GM18507 (cell line): ENCODE data around the gene EPHB2.

Source experiments
- DNase-seq: peaks from one replicate; pipeline ENCODE4 v3.0.0; 2011; ENCODE audit warnings: low read depth; ENCODE audit not compliant: insufficient read length; ENCODE audit errors: extremely low spot score
- FAIRE-seq: peaks from 2 replicates; lab custom pipeline; 2011; peaks lifted over from hg19 to GRCh38; lab: Jason Lieb, UNC

EPHB2 gene

DNA sequence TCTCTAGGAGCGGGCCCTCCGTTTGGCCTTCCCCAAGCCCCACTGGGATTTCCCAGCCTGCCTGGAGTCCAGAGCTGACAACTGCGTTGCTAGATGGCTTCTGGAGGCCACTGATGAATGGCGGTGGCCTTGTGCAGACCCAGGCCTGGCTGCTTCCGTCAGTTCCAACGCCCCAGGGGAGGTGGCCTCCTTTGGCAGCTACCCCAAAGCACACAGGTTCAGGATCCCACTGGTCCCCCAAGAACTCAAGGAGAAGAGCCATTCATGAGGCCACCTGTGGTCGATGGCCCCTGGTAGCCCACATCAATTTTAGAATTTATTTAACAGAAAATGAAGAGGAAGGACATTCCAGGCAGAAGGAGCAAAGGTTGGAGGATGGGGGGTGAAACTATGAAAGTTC, 176.9 kb downstream of the EPHB2 start:
- DNase-seq (no peak), FAIRE-seq (no peak)

DNA sequence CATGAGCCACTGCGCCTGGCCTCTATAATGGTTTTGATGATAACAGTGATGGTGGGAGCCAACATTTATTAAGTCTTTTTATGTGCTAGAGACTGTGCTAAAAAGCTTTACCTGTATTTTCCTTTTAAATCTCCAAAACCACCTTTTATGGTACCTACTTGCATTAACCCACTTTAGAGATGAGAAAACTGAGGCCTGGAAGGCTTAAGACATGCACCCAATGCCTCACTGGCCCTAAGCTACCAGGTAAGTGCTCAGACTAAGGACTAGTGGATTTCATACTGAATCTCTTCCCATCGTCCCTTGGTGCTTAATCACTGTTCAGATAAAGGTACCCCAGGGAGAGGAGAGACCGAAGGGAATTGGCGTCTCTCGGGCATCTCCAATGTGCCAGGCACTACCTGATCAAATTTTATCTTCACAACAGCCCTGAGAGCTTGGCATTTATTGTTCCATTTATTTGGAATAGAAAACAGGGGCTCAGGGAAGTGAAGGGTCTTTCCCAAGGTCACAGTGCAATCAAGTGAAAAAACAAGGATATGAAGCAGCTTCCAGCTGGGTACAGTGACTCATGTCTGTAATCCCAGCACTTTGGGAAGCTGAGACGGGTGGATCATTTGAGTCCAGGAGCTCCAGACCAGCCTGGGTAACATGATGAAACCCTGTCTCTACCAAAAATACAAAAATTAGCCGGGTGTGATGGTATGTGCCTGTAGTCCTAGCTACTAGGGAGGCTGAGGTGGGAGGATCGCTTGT, 177.9 kb downstream of the EPHB2 start:
- DNase-seq (no peak), FAIRE-seq (no peak)

DNA sequence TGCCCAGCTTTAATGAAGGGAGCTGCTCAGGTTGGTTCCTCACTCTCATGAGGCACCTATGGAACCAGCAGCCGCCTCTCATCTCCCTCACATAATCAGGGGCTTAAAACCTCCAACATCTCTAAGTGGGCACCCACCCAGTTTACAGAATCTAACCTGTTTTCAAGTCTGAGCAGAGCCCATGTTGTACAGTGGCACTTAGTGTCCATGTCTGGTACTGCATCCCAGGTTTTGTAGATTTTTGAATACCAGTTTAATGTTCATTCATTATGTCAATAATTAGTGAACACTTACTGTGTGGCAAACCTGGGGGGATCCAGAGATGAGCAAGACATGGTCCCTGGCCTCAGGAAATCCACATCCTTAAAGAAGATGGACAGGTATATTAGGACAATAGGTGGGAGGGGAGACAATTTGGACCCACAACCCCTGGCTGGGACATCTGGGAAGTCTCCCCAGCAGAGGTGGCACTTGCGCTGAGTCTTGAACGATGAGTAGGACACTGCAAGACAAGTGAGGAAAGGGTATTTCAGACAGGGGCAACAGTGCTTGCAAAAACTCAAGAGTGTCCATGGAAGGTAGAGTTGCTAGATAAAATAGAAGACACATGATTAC, 178.7 kb downstream of the EPHB2 start:
- FAIRE-seq (peak; percentile 72), DNase-seq (no peak)

DNA sequence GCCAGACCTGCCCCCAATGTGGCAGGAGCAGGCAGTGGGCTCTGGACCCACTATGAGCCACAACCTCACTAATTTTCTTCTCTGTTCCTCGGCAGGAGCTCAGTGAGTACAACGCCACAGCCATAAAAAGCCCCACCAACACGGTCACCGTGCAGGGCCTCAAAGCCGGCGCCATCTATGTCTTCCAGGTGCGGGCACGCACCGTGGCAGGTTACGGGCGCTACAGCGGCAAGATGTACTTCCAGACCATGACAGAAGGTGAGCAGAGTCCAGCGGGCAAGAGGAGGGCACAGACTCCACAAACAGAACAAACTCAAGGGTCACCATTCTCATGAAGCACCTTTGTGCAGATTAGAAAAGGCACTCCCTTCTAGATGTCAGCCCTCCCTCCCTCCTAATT, 182.2 kb downstream of the EPHB2 start:
- FAIRE-seq (no peak), DNase-seq (no peak)

DNA sequence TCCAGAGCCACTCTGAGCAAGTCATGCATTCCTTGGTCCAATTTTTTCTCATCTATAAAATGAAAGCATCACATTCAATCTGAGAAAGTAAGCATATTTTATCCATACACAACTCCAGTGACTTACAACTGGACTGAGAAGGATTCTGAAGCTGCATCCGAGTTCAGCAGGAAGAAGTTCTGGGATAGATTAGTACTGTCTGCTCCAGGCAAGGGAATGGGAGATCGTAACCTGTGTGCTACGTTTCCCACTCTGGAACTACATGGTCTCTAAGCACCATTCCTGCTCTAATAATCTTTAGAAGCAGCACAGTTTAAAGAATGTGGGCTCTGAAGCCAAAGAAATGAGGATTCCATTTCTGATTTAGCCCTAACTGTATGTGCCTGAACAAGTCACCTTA, 182.7 kb downstream of the EPHB2 start:
- FAIRE-seq (no peak), DNase-seq (no peak)

DNA sequence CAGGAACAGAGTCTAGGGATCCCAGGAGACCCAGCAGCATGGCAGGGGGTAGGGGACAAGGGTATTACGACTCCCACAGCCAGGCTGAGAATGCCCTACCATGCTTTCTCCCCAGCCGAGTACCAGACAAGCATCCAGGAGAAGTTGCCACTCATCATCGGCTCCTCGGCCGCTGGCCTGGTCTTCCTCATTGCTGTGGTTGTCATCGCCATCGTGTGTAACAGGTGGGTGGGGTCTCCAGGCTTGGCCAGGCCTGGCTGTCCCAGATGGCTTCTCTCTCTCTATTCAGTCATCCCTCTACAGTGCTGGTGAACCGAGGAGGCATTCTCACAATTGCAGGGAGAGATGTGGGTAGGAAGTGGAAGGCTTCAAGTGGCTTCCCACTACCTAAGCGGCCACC, 184.7 kb downstream of the EPHB2 start:
- FAIRE-seq (no peak), DNase-seq (no peak)

DNA sequence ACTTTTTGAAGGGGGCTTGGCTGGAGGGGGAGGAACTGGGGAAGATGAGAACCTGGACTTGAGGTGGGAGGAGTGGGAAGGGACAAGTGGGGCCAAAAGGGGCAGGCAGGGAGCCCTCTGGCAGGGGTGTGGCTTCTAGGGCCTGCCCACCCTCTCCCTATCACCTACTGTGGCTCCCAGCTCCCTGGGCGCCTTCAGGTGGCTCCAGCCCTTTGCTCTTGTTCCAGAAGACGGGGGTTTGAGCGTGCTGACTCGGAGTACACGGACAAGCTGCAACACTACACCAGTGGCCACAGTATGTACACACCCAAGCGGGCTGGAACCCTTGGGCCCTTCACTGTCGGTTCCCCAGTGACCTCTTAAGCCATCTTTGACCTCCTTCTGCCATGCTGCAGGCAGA, 185.5 kb downstream of the EPHB2 start:
- no peak for FAIRE-seq
- no peak for DNase-seq

DNA sequence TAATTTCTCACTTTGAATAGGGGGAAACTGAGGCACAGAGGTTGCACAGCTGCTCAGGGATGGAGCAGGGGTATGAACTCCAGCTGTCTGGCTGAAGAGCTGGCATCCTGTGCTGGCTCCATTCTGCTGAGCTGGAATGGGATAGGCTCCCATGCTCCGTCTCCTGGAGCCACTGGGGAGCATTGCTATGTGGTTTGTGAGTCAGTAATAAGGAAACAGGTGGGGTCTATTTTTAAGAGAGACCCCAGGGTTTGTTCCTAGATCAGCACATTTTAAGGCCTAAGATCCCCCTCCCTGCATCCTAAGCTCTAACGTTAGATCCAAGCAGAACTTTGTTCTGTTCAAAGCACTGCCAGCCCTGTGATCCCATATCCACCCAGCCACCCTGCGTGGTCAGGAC, 189.8 kb downstream of the EPHB2 start:
- FAIRE-seq (no peak), DNase-seq (no peak)

DNA sequence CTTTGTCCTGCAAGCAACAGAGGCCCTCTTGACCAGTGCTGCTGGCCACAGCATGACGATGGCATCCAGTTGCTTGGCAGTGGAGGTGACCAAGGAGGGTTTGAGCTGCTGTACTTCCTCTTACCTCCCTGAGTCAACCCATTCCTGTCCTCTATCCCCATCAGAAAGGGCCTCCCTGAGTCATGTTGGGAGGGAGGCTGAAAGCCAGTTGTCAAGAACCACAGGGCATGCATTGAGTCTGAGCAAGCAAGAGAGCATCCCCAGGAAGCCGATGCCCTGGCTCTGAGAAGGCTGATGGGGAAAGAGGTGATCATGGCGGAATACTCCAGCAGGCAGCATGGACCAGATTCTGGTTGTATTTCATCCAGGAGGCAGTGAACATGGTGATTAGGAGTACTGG, 192.5 kb downstream of the EPHB2 start:
- FAIRE-seq = no peak

DNA sequence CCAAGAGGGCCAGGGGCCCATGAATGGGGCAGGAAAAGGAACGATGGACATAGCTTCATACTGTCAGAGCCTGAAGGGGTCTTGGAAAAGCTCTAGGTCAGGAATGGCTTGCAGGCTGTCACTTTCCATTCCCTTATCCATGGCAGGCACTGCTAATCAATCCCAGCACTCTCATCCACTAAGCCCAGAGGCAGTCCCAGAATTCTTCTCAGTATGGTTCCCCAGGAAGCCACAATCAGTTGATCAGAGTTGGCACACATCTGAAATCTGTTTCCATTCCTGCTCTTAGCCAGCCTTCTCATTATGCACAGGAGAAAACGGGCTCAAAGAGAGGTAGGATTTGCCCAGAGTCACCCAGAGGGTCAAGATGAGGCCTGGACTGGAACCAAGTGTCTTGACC, 196.3 kb downstream of the EPHB2 start:
- no peak for DNase-seq
- FAIRE-seq = no peak

More for the DNA sequence above, 192.5 kb downstream of the EPHB2 start:
- DNase-seq = no peak

DNA sequence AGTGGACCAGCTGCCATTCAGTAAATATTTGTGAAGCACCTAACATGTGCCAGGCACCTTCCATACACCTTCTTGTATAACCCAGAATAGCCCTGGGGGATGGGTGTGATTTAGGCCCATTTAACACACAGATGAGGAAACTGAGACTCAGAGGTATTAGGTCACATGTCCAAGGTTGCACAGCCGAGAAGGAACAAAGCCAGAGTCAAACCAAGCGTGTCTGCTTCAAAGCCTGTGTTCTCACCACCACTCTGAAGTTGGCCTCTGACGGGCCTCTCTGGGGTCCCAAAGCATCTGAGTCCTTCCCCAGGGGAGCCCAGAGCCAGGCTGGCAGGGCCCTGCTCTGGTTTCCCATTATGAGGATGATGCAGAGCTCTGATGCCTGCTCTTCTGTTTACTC, 196.9 kb downstream of the EPHB2 start:
- no peak for FAIRE-seq

DNA sequence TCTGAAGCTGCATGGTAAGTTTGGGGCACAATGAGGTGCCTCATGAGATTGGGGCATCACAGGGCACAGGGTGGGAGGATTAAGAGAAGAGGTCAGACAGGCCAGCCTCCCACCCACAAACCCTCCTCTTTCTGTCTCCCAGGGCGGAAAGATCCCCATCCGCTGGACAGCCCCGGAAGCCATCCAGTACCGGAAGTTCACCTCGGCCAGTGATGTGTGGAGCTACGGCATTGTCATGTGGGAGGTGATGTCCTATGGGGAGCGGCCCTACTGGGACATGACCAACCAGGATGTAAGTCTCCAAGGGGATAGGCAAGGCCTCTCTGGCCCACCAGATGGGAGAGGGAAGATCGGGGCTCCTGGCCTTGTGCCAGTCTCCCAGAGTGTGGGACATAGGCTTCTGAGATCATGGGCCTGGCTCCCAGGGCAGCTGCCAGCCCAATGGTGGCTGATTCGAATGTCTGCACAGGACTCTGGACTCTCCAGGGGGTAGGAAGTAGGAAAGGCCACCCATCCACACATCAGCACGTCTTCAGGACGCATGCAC, 198.3 kb downstream of the EPHB2 start:
- FAIRE-seq (no peak), DNase-seq (no peak)

More for the DNA sequence above, 196.9 kb downstream of the EPHB2 start:
- DNase-seq = no peak

DNA sequence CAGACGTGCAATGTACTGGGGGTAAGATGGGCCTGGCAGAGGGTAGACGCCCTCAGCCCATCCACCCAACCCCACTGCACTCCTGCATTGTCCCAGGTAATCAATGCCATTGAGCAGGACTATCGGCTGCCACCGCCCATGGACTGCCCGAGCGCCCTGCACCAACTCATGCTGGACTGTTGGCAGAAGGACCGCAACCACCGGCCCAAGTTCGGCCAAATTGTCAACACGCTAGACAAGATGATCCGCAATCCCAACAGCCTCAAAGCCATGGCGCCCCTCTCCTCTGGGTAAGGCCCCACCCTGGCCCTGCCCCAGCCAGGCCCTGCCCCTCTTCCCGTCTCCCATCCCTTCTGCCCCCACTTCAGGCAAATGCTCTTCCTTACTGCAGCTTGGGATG, 199.6 kb downstream of the EPHB2 start:
- FAIRE-seq = no peak
- DNase-seq = no peak

DNA sequence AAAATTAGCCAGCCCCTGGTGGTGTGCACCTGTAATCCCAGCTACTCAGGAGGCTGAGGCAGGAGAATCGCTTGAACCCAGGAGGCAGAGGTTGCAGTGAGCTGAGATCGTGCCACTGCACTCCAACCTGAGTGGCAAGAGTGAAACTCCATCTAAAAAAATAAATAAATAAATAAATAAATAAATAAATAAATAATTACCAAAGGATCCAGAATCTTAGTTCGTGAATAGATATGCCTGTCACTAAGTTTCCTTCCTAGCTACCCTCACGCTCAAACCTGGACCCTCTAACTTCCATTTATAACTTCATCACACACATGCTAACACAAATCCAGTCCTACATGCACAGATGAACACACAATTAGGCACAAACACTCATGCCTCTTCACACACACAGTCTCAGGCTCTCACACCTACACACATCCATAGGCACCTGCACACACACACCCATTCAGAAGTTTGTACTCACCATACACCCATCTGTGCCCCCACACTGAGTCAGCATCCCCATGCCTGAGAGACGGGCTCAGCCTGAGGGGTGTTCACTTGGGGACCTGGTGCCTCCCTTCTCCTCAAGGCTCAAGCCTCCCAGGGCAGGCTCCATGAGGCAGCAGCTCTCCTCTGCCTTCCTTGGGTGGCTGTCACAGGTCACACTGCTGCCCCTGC, 200.5 kb downstream of the EPHB2 start:
- DNase-seq (no peak), FAIRE-seq (no peak)

DNA sequence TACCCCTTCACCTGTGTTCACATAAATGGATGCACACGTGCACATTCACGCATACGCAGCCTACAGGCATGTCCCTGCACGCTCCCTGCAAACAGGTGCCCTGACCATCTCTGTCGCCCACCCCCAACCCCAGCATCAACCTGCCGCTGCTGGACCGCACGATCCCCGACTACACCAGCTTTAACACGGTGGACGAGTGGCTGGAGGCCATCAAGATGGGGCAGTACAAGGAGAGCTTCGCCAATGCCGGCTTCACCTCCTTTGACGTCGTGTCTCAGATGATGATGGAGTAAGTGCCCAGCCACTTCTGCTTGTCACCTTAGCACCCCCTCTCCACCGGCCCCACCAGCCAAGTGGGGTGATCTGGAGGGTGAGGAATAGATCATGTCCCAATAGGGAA, 201.7 kb downstream of the EPHB2 start:
- FAIRE-seq (no peak), DNase-seq (no peak)

DNA sequence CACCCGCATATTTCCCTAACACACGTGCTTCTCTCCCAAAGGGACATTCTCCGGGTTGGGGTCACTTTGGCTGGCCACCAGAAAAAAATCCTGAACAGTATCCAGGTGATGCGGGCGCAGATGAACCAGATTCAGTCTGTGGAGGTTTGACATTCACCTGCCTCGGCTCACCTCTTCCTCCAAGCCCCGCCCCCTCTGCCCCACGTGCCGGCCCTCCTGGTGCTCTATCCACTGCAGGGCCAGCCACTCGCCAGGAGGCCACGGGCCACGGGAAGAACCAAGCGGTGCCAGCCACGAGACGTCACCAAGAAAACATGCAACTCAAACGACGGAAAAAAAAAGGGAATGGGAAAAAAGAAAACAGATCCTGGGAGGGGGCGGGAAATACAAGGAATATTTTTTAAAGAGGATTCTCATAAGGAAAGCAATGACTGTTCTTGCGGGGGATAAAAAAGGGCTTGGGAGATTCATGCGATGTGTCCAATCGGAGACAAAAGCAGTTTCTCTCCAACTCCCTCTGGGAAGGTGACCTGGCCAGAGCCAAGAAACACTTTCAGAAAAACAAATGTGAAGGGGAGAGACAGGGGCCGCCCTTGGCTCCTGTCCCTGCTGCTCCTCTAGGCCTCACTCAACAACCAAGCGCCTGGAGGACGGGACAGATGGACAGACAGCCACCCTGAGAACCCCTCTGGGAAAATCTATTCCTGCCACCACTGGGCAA, 202.9 kb downstream of the EPHB2 start:
- no peak for DNase-seq
- no peak for FAIRE-seq

DNA sequence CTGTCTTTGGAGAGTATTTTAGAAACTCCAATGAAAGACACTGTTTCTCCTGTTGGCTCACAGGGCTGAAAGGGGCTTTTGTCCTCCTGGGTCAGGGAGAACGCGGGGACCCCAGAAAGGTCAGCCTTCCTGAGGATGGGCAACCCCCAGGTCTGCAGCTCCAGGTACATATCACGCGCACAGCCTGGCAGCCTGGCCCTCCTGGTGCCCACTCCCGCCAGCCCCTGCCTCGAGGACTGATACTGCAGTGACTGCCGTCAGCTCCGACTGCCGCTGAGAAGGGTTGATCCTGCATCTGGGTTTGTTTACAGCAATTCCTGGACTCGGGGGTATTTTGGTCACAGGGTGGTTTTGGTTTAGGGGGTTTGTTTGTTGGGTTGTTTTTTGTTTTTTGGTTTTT, 203.5 kb downstream of the EPHB2 start:
- no peak for DNase-seq
- no peak for FAIRE-seq

DNA sequence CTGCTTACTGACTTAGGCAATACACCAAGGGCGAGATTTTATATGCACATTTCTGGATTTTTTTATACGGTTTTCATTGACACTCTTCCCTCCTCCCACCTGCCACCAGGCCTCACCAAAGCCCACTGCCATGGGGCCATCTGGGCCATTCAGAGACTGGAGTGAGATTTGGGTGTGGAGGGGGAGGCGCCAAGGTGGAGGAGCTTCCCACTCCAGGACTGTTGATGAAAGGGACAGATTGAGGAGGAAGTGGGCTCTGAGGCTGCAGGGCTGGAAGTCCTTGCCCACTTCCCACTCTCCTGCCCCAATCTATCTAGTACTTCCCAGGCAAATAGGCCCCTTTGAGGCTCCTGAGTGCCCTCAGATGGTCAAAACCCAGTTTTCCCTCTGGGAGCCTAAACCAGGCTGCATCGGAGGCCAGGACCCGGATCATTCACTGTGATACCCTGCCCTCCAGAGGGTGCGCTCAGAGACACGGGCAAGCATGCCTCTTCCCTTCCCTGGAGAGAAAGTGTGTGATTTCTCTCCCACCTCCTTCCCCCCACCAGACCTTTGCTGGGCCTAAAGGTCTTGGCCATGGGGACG, 204.1 kb downstream of the EPHB2 start:
- no peak for DNase-seq
- no peak for FAIRE-seq

DNA sequence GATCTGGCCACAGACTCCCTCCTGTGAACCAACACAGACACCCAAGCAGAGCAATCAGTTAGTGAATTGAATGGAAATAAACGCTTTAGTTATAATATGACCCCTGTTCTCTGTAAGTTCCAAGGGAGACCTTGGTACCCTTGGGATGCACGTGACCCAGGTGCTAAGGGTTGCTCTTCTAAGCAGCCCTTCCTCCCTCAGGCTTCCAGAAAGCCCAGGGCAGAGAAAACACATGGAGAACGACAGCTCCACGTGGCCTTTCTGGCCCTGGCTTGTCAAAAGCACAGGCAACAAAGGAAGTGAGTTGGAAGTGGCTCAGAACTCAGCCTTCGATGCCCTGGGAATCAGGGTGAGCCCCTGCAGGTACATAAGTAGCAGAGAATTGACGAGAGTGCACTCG, 204.6 kb downstream of the EPHB2 start:
- DNase-seq (no peak), FAIRE-seq (no peak)
